ENCODE results near the gene UBE2J1.

DNA sequence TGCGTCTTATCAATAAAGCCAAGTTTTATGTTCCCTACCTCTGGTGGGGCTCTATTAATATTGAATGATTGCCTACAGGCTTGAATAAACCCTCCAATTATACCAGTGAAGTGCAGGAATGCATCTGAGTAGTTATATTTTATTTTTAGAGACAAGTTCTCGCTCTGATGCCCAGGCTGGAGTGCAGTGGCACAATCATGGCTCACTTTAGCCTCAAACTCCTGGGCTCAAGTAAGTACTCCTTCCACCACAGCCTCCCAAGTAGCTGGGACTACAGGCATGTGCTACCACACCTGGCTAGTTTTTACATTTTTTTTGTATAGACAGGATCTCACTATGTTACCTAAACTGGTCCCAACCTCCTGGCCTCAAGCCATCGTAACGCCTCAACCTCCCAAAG, 26.1 kb upstream of the UBE2J1 start:
- TF ChIP-seq, protein P1, sequence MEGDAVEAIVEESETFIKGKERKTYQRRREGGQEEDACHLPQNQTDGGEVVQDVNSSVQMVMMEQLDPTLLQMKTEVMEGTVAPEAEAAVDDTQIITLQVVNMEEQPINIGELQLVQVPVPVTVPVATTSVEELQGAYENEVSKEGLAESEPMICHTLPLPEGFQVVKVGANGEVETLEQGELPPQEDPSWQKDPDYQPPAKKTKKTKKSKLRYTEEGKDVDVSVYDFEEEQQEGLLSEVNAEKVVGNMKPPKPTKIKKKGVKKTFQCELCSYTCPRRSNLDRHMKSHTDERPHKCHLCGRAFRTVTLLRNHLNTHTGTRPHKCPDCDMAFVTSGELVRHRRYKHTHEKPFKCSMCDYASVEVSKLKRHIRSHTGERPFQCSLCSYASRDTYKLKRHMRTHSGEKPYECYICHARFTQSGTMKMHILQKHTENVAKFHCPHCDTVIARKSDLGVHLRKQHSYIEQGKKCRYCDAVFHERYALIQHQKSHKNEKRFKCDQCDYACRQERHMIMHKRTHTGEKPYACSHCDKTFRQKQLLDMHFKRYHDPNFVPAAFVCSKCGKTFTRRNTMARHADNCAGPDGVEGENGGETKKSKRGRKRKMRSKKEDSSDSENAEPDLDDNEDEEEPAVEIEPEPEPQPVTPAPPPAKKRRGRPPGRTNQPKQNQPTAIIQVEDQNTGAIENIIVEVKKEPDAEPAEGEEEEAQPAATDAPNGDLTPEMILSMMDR (conservative IDR thresholded peaks at IDR 0.05): no peak
- TF ChIP-seq EZH2 (IDR thresholded peaks at IDR 0.05; ENCODE audit: low read depth): no peak

Data from PC-9 (cell line).